ENCODE measurements around the gene CORO2A. TPM values are rescaled to one million over a fixed set of nuclear protein-coding genes. Genes with fewer than 3 reads are reported as not detected.

Gene CORO2A
- total and polyA plus RNA-seq, 2 of the 13 experiments (the other 11 are each of a cell fraction or from before 2014, with no cell fraction given), result 14.4 to 15.3 TPM

DNA sequence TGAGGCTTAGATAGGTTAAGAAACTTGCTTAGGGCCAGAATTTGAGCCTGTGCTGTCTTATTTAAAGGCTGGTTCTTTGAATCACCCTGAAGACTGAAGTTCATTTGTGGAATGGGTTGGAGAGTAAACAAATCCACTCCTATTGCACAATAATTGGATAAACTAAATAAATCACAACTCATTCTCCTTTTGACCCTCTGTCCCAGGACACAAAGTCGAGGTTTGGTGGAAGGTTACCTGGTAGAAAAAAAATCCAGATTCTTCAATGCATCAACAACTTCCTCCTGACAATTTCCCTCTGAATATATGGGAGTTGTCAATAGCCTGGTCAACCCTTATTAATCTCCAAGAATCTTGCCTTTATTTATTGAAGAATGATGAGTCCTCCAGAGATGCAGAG lies 34.1 kb upstream of the CORO2A start (continued):
- TF ChIP-seq TEAD3 (CRISPR knock-in tag; optimal IDR thresholded peaks at IDR 0.05; ENCODE audit: borderline replicate concordance), result peak; percentile 20
- TF ChIP-seq SNAPC2 (CRISPR knock-in tag; IDR thresholded peaks at IDR 0.05), result no peak
- TF ChIP-seq RFX3 (CRISPR knock-in tag; IDR thresholded peaks at IDR 0.05), result no peak
- TF ChIP-seq, protein P1, sequence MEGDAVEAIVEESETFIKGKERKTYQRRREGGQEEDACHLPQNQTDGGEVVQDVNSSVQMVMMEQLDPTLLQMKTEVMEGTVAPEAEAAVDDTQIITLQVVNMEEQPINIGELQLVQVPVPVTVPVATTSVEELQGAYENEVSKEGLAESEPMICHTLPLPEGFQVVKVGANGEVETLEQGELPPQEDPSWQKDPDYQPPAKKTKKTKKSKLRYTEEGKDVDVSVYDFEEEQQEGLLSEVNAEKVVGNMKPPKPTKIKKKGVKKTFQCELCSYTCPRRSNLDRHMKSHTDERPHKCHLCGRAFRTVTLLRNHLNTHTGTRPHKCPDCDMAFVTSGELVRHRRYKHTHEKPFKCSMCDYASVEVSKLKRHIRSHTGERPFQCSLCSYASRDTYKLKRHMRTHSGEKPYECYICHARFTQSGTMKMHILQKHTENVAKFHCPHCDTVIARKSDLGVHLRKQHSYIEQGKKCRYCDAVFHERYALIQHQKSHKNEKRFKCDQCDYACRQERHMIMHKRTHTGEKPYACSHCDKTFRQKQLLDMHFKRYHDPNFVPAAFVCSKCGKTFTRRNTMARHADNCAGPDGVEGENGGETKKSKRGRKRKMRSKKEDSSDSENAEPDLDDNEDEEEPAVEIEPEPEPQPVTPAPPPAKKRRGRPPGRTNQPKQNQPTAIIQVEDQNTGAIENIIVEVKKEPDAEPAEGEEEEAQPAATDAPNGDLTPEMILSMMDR (CRISPR knock-in tag; IDR thresholded peaks at IDR 0.05), result no peak
- TF ChIP-seq ZNF441 (CRISPR knock-in tag; IDR thresholded peaks at IDR 0.05; ENCODE audit: borderline replicate concordance), result no peak
- TF ChIP-seq ZBTB3 (CRISPR knock-in tag; IDR thresholded peaks at IDR 0.05; ENCODE audit: borderline replicate concordance, low read depth), result no peak
- no peak for TF ChIP-seq AGO1 (IDR thresholded peaks at IDR 0.05; ENCODE audit: low read depth, low read length, poor library complexity, severe bottlenecking)
- TF ChIP-seq, protein P2, sequence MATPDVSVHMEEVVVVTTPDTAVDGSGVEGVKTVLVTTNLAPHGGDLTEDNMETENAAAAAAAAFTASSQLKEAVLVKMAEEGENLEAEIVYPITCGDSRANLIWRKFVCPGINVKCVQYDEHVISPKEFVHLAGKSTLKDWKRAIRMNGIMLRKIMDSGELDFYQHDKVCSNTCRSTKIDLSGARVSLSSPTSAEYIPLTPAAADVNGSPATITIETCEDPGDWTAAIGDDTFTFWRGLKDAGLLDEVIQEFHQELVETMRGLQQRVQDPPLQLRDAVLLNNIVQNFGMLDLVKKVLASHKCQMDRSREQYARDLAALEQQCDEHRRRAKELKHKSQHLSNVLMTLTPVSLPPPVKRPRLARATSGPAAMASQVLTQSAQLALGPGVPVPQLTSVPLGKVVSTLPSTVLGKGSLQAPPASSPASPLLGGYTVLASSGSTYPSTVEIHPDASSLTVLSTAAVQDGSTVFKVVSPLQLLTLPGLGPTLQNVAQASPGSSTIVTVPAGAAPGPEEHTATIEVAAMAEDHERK (CRISPR knock-in tag; IDR thresholded peaks at IDR 0.05; ENCODE audit: low read depth), result no peak
- no peak for TF ChIP-seq TBL1XR1 (IDR thresholded peaks at IDR 0.05; ENCODE audit: borderline replicate concordance, low read length, partially characterized antibody)
- TF ChIP-seq ZNF317 (CRISPR knock-in tag; IDR thresholded peaks at IDR 0.05), result no peak
- no peak for TF ChIP-seq ZNF737 (CRISPR knock-in tag; IDR thresholded peaks at IDR 0.05; ENCODE audit: borderline replicate concordance)
- TF ChIP-seq ONECUT2 (CRISPR knock-in tag; IDR thresholded peaks at IDR 0.05), result no peak
- no peak for TF ChIP-seq RORA (CRISPR knock-in tag; IDR thresholded peaks at IDR 0.05)
- no peak for TF ChIP-seq ZNF460 (CRISPR knock-in tag; IDR thresholded peaks at IDR 0.05; ENCODE audit: borderline replicate concordance)
- no peak for TF ChIP-seq GATAD1 (CRISPR knock-in tag; IDR thresholded peaks at IDR 0.05)
- peak in 1 of 2 experiments; percentile 55; a peak in 2 of 4 replicates for TF ChIP-seq NR2F1 (CRISPR knock-in tag; IDR thresholded peaks at IDR 0.05)
- TF ChIP-seq CREBL2 (CRISPR knock-in tag; IDR thresholded peaks at IDR 0.05; ENCODE audit: borderline replicate concordance), result no peak
- no peak for TF ChIP-seq POLR2AphosphoS2 (IDR thresholded peaks at IDR 0.05; ENCODE audit: low read depth, low read length)
- no peak for TF ChIP-seq TCF12 (IDR thresholded peaks at IDR 0.05)
- TF ChIP-seq TCF12 (CRISPR knock-in tag; IDR thresholded peaks at IDR 0.05), result 0 out of 2 replicates have a peak, but pooled peaks have one; percentile 50
- TF ChIP-seq ZNF674 (CRISPR knock-in tag; IDR thresholded peaks at IDR 0.05; ENCODE audit: low read depth), result no peak
- peak; percentile 96 for TF ChIP-seq ARID3A (IDR thresholded peaks at IDR 0.05; ENCODE audit: low read depth, low read length)
- no peak for TF ChIP-seq HOXA5 (CRISPR knock-in tag; IDR thresholded peaks at IDR 0.05)
- no peak for TF ChIP-seq FLYWCH1 (CRISPR knock-in tag; IDR thresholded peaks at IDR 0.05)
- TF ChIP-seq, protein P3, sequence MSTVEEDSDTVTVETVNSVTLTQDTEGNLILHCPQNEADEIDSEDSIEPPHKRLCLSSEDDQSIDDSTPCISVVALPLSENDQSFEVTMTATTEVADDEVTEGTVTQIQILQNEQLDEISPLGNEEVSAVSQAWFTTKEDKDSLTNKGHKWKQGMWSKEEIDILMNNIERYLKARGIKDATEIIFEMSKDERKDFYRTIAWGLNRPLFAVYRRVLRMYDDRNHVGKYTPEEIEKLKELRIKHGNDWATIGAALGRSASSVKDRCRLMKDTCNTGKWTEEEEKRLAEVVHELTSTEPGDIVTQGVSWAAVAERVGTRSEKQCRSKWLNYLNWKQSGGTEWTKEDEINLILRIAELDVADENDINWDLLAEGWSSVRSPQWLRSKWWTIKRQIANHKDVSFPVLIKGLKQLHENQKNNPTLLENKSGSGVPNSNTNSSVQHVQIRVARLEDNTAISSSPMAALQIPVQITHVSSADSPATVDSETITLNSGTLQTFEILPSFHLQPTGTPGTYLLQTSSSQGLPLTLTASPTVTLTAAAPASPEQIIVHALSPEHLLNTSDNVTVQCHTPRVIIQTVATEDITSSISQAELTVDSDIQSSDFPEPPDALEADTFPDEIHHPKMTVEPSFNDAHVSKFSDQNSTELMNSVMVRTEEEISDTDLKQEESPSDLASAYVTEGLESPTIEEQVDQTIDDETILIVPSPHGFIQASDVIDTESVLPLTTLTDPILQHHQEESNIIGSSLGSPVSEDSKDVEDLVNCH (CRISPR knock-in tag; IDR thresholded peaks at IDR 0.05), result no peak

Data from HepG2 (cell line).